NT2/D1 (cell line): ENCODE results near the gene AQR.

ENCODE experiments used
- YY1 ChIP-seq: IDR thresholded peaks from 2 replicates; pipeline ENCODE4 v1.6.1; 2011; ENCODE audit not compliant: insufficient read length, insufficient read depth
- ZNF274 ChIP-seq: IDR thresholded peaks from 2 replicates; pipeline ENCODE4 v1.6.1; 2011; ENCODE audit warnings: mild to moderate bottlenecking, low read depth, low read length

DNA sequence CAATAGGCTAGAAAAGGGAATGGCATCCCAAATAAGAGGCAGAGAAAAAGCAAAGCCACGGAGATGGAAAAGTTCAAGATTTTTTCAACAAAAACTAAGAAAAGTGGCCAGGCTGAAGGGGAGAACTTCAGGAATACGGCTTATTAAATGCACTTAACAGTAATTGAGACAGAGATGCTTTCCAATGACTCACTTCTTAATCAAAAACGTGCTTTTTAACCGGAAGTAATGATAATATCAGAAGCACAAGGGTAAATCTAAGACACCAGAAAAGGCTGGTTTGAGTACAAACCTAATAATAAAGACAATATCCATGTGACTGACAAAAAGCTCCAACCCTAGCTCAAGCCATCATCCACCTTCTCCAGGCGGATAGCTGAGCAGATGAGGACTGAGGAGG lies 149.4 kb downstream of the AQR start:
- TF ChIP-seq YY1 (no peak), ZNF274 (no peak)
